Stimulated activated naive CD8-positive, alpha-beta T cell treated with anti-CD3 and anti-CD28 coated beads, Interleukin-15, amount 100 ng/mL, for 72 hours (primary cell): Measurements from ENCODE around the gene LMF1.

Experiments used
- ATAC-seq: fragments of 150-1000 bp; cut with Tn5 transposase; 2 replicates; pipeline ENCODE4 v1.10.0; 2021; ENCODE audit warnings: mild to moderate bottlenecking, moderate library complexity
- DNase-seq, 2 donors: peaks; one replicate each; pipeline ENCODE4 v3.0.0; 2021 to 2022
- H3K27ac Mint-ChIP-seq, 2 donors: one replicate each; pipeline ENCODE4 v1.8.0; 2022; ENCODE audit warnings: mild to moderate bottlenecking in 2 of 2, mixed read lengths in 2 of 2, moderate library complexity in 2 of 2
- H3K27me3 Mint-ChIP-seq: one replicate; pipeline ENCODE4 v1.8.0; 2022; ENCODE audit warnings: mixed read lengths
- H3K4me1 Mint-ChIP-seq: one replicate; pipeline ENCODE4 v1.8.0; 2022; ENCODE audit warnings: mild to moderate bottlenecking, mixed read lengths
- H3K4me3 Mint-ChIP-seq, 2 donors: one replicate each; pipeline ENCODE4 v1.8.0; 2022; ENCODE audit warnings: mild to moderate bottlenecking in 2 of 2, mixed read lengths in 2 of 2, moderate library complexity in 1 of 2
- H3K9me3 Mint-ChIP-seq, 2 donors: one replicate each; pipeline ENCODE4 v1.8.0; 2022; ENCODE audit warnings: mixed read lengths in 2 of 2

The LMF1 gene

GRCh38 chr16:939311-939710 lies 31.5 kb downstream of the LMF1 start:
- ATAC-seq, result no peak
- H3K9me3 Mint-ChIP-seq, result peaks cover 10 to 26% of the 10 kb centered on the region in 2 donors
- peaks cover 13% of the 10 kb centered on the region for H3K4me1 Mint-ChIP-seq
- no peak for DNase-seq
- H3K27ac Mint-ChIP-seq, result peak overlapping the region in 1 of 2 donors; percentile 95
- no peaks in the 10 kb centered on the region for H3K27me3 Mint-ChIP-seq
- H3K4me3 Mint-ChIP-seq, result no peak overlapping the region

GRCh38 chr16:938752-939151 lies 32.0 kb downstream of the LMF1 start:
- DNase-seq (no peak), ATAC-seq (no peak)
- H3K4me3 Mint-ChIP-seq, result no peak overlapping the region

GRCh38 chr16:938136-938535 lies 32.6 kb downstream of the LMF1 start:
- no peak overlapping the region for H3K4me3 Mint-ChIP-seq
- H3K9me3 Mint-ChIP-seq, result peaks cover 10 to 18% of the 10 kb centered on the region in 2 donors
- no peak for ATAC-seq
- no peaks in the 10 kb centered on the region for H3K27me3 Mint-ChIP-seq
- peaks cover 13% of the 10 kb centered on the region for H3K4me1 Mint-ChIP-seq
- no peak overlapping the region for H3K27ac Mint-ChIP-seq
- DNase-seq, result no peak

More at GRCh38 chr16:938752-939151, 32.0 kb downstream of the LMF1 start:
- Mint-ChIP-seq H3K9me3 (peaks cover 10 to 21% of the 10 kb centered on the region in 2 donors), H3K27ac (no peak overlapping the region), H3K4me1 (peaks cover 13% of the 10 kb centered on the region), H3K27me3 (no peaks in the 10 kb centered on the region)

- H3K27ac Mint-ChIP-seq, result peak overlapping the region in 1 of 2 donors; percentile 69
- no peak overlapping the region for H3K4me3 Mint-ChIP-seq
- DNase-seq, result no peak
- no peak for ATAC-seq
- H3K9me3 Mint-ChIP-seq, result peaks cover 8 to 14% of the 10 kb centered on the region in 2 donors
- no peaks in the 10 kb centered on the region for H3K27me3 Mint-ChIP-seq
- peaks cover 13% of the 10 kb centered on the region for H3K4me1 Mint-ChIP-seq
These were observed 33.1 kb downstream of the LMF1 start for GRCh38 chr16:937723-938122.

- peaks cover 4 to 10% of the 10 kb centered on the region in 2 donors for H3K9me3 Mint-ChIP-seq
- H3K4me1 Mint-ChIP-seq, result peaks cover 13% of the 10 kb centered on the region
- ATAC-seq, result no peak
- no peak for DNase-seq
- H3K27me3 Mint-ChIP-seq, result no peaks in the 10 kb centered on the region
- no peak overlapping the region for H3K4me3 Mint-ChIP-seq
- no peak overlapping the region for H3K27ac Mint-ChIP-seq
These were observed 33.5 kb downstream of the LMF1 start for GRCh38 chr16:937311-937710.

- ATAC-seq (no peak), DNase-seq (no peak)
- peak overlapping the region in 1 of 2 donors; percentile 7 for H3K4me3 Mint-ChIP-seq
- H3K4me1 Mint-ChIP-seq, result peaks cover 13% of the 10 kb centered on the region
- peak overlapping the region; percentile 15 to 50 for H3K27ac Mint-ChIP-seq
- no peaks in the 10 kb centered on the region for H3K9me3 Mint-ChIP-seq
- H3K27me3 Mint-ChIP-seq, result no peaks in the 10 kb centered on the region
These were observed 35.1 kb downstream of the LMF1 start for GRCh38 chr16:935684-936083.

- Mint-ChIP-seq H3K4me3 (no peak overlapping the region), H3K9me3 (no peaks in the 10 kb centered on the region), H3K27ac (no peak overlapping the region), H3K4me1 (peaks cover 13% of the 10 kb centered on the region), H3K27me3 (no peaks in the 10 kb centered on the region)
- ATAC-seq (no peak), DNase-seq (no peak)
These were observed 36.6 kb downstream of the LMF1 start for GRCh38 chr16:934178-934577.

- Mint-ChIP-seq H3K9me3 (no peaks in the 10 kb centered on the region), H3K27me3 (no peaks in the 10 kb centered on the region), H3K4me3 (no peak overlapping the region), H3K4me1 (peaks cover 13% of the 10 kb centered on the region), H3K27ac (no peak overlapping the region)
- DNase-seq (no peak), ATAC-seq (no peak)
These were observed 37.2 kb downstream of the LMF1 start for GRCh38 chr16:933581-933980.

GRCh38 chr16:932831-933330 lies 37.9 kb downstream of the LMF1 start:
- no peak for ATAC-seq
- H3K27ac Mint-ChIP-seq, result no peak overlapping the region
- H3K9me3 Mint-ChIP-seq, result no peaks in the 10 kb centered on the region
- no peak for DNase-seq
- H3K4me3 Mint-ChIP-seq, result no peak overlapping the region
- H3K4me1 Mint-ChIP-seq, result peaks cover 13% of the 10 kb centered on the region
- no peaks in the 10 kb centered on the region for H3K27me3 Mint-ChIP-seq

GRCh38 chr16:931626-932500 lies 38.9 kb downstream of the LMF1 start:
- Mint-ChIP-seq H3K4me3 (no peak overlapping the region), H3K4me1 (peaks cover 13% of the 10 kb centered on the region), H3K9me3 (no peaks in the 10 kb centered on the region), H3K27me3 (no peaks in the 10 kb centered on the region), H3K27ac (no peak overlapping the region)
- ATAC-seq (no peak), DNase-seq (no peak)

GRCh38 chr16:931171-931570 lies 39.6 kb downstream of the LMF1 start:
- DNase-seq, result no peak
- H3K9me3 Mint-ChIP-seq, result peaks cover 0 to 5% of the 10 kb centered on the region in 2 donors
- peaks cover 9% of the 10 kb centered on the region for H3K4me1 Mint-ChIP-seq
- no peaks in the 10 kb centered on the region for H3K27me3 Mint-ChIP-seq
- no peak overlapping the region for H3K4me3 Mint-ChIP-seq
- no peak for ATAC-seq
- H3K27ac Mint-ChIP-seq, result no peak overlapping the region

- H3K9me3 Mint-ChIP-seq, result peaks cover 0 to 9% of the 10 kb centered on the region in 2 donors
- no peak overlapping the region for H3K4me3 Mint-ChIP-seq
- ATAC-seq (no peak), DNase-seq (no peak)
- no peaks in the 10 kb centered on the region for H3K27me3 Mint-ChIP-seq
- H3K27ac Mint-ChIP-seq, result peak overlapping the region in 1 of 2 donors; percentile 50
- peaks cover 2% of the 10 kb centered on the region for H3K4me1 Mint-ChIP-seq
These were observed 40.3 kb downstream of the LMF1 start for GRCh38 chr16:930511-930910.

GRCh38 chr16:930076-930475 lies 40.7 kb downstream of the LMF1 start:
- ATAC-seq (no peak), DNase-seq (no peak)
- H3K27ac Mint-ChIP-seq, result peak overlapping the region in 1 of 2 donors; percentile 50
- H3K27me3 Mint-ChIP-seq, result no peaks in the 10 kb centered on the region
- H3K9me3 Mint-ChIP-seq, result peaks cover 0 to 9% of the 10 kb centered on the region in 2 donors
- H3K4me1 Mint-ChIP-seq, result no peaks in the 10 kb centered on the region
- no peak overlapping the region for H3K4me3 Mint-ChIP-seq

- peak overlapping the region in 1 of 2 donors; percentile 63 for H3K27ac Mint-ChIP-seq
- H3K27me3 Mint-ChIP-seq, result no peaks in the 10 kb centered on the region
- no peaks in the 10 kb centered on the region for H3K4me1 Mint-ChIP-seq
- ATAC-seq, result no peak
- no peak overlapping the region for H3K4me3 Mint-ChIP-seq
- no peak for DNase-seq
- H3K9me3 Mint-ChIP-seq, result peaks cover 0 to 9% of the 10 kb centered on the region in 2 donors
These were observed 41.3 kb downstream of the LMF1 start for GRCh38 chr16:929227-930073.

GRCh38 chr16:928526-928925 lies 42.3 kb downstream of the LMF1 start:
- Mint-ChIP-seq H3K27me3 (no peaks in the 10 kb centered on the region), H3K4me1 (no peaks in the 10 kb centered on the region), H3K27ac (no peak overlapping the region), H3K4me3 (no peak overlapping the region), H3K9me3 (peaks cover 0 to 9% of the 10 kb centered on the region in 2 donors)
- DNase-seq, result no peak
- peak; percentile 63 for ATAC-seq

GRCh38 chr16:927931-928330 lies 42.9 kb downstream of the LMF1 start:
- no peaks in the 10 kb centered on the region for H3K27me3 Mint-ChIP-seq
- DNase-seq (no peak), ATAC-seq (no peak)
- H3K4me3 Mint-ChIP-seq, result no peak overlapping the region
- H3K9me3 Mint-ChIP-seq, result peaks cover 0 to 9% of the 10 kb centered on the region in 2 donors
- no peaks in the 10 kb centered on the region for H3K4me1 Mint-ChIP-seq
- H3K27ac Mint-ChIP-seq, result peak overlapping the region in 1 of 2 donors; percentile 42
